Measurements from ENCODE around the gene DSP.

DSP gene, protein sequence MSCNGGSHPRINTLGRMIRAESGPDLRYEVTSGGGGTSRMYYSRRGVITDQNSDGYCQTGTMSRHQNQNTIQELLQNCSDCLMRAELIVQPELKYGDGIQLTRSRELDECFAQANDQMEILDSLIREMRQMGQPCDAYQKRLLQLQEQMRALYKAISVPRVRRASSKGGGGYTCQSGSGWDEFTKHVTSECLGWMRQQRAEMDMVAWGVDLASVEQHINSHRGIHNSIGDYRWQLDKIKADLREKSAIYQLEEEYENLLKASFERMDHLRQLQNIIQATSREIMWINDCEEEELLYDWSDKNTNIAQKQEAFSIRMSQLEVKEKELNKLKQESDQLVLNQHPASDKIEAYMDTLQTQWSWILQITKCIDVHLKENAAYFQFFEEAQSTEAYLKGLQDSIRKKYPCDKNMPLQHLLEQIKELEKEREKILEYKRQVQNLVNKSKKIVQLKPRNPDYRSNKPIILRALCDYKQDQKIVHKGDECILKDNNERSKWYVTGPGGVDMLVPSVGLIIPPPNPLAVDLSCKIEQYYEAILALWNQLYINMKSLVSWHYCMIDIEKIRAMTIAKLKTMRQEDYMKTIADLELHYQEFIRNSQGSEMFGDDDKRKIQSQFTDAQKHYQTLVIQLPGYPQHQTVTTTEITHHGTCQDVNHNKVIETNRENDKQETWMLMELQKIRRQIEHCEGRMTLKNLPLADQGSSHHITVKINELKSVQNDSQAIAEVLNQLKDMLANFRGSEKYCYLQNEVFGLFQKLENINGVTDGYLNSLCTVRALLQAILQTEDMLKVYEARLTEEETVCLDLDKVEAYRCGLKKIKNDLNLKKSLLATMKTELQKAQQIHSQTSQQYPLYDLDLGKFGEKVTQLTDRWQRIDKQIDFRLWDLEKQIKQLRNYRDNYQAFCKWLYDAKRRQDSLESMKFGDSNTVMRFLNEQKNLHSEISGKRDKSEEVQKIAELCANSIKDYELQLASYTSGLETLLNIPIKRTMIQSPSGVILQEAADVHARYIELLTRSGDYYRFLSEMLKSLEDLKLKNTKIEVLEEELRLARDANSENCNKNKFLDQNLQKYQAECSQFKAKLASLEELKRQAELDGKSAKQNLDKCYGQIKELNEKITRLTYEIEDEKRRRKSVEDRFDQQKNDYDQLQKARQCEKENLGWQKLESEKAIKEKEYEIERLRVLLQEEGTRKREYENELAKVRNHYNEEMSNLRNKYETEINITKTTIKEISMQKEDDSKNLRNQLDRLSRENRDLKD (N-terminal part only)

DNA sequence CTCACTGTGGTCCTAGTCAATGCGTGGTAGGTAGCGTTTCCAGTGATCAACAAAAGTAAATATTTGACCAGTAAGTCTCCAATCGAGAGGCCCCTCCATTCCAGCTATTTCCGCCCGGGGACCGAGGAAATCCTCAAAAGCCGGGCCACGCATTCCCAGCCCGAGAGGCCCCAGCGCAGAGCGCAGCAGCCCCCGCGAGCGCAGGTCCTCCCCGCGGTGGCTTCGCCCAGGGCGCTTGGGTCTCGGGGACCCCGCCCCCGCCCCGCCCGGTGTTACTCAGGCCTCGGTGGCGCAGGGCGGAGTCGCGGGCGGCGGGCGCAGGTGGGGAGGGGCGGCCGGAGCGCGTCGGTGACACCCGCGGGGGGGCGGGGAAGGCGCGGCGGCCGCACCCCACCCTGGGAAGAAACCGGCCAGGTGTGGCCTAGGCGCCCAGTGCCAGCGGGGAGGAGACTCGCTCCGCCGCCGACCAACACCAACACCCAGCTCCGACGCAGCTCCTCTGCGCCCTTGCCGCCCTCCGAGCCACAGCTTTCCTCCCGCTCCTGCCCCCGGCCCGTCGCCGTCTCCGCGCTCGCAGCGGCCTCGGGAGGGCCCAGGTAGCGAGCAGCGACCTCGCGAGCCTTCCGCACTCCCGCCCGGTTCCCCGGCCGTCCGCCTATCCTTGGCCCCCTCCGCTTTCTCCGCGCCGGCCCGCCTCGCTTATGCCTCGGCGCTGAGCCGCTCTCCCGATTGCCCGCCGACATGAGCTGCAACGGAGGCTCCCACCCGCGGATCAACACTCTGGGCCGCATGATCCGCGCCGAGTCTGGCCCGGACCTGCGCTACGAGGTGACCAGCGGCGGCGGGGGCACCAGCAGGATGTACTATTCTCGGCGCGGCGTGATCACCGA, at the start of gene DSP:
Gene DSP, plus strand, starts transcription at position 497 of the 890 bp plus-strand sequence. Its CDS starts 245 bp downstream, at position 742.
- TF ChIP-seq, protein P1, sequence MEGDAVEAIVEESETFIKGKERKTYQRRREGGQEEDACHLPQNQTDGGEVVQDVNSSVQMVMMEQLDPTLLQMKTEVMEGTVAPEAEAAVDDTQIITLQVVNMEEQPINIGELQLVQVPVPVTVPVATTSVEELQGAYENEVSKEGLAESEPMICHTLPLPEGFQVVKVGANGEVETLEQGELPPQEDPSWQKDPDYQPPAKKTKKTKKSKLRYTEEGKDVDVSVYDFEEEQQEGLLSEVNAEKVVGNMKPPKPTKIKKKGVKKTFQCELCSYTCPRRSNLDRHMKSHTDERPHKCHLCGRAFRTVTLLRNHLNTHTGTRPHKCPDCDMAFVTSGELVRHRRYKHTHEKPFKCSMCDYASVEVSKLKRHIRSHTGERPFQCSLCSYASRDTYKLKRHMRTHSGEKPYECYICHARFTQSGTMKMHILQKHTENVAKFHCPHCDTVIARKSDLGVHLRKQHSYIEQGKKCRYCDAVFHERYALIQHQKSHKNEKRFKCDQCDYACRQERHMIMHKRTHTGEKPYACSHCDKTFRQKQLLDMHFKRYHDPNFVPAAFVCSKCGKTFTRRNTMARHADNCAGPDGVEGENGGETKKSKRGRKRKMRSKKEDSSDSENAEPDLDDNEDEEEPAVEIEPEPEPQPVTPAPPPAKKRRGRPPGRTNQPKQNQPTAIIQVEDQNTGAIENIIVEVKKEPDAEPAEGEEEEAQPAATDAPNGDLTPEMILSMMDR (conservative IDR thresholded peaks at IDR 0.05; ENCODE audit: low read depth): no peak
- POLR2A ChIA-PET (ENCODE audit: low non-redundant PET): interaction anchor here (0.5 to 1.4 kb wide), 8 partner anchors 9 to 131 kb away, joined by 3 to 26 read pairs (median 3); no protein-coding TSS in a partner anchor
- peak; percentile 79 for DNase-seq (ENCODE audit: low spot score)
- peak within 1 kb of the TSS; percentile 98 for H3K27ac ChIP-seq
- CTCF ChIA-PET: interaction anchor here (0.6 to 1.9 kb wide), 5 partner anchors 36 to 122 kb away, joined by 3 to 8 read pairs (median 5); no protein-coding TSS in a partner anchor

DNA sequence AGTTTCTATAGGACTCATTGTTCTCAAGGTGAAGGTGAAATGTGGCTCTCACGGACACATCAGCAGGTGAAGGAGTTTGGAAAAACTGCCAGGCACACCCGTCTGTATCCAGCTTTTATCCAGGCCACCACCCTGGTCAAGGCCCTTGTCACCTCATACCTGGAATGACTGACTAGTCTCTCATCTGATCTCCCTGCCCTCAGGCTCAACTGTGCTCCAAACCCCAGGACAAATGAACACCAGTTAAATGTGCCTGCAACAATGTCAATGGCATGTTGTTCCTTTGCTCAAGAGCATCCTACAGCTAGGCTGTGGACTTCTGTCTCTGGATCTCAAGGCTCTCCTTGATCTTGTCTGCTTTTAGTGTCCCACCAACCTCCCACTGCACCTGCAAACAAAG, 47.6 kb upstream of the DSP start:
- TF ChIP-seq, protein P1 (conservative IDR thresholded peaks at IDR 0.05; ENCODE audit: low read depth): no peak
- H3K27ac ChIP-seq: no peak overlapping the region
- DNase-seq (ENCODE audit: low spot score): no peak
- POLR2A ChIA-PET (ENCODE audit: low non-redundant PET): no interaction called here
- CTCF ChIA-PET: no interaction called here

DNA sequence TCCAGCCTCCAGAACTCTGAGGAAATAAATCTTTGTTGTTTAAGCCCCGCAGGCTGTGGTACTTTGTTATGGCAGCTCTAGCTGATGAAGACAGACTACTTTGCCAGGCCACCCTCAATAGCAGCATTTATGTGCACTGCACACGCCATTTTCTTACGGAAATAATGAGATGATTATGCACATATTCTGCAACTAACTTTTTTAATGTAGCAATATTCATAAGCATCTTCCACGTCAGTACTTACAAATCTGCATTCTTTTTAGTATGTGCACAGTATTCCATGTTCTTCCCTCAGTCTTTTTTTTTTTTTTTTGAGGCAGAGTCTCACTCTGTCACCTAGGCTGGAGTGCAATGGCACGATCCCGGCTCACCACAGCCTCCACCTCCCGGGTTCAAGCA, 46.8 kb upstream of the DSP start:
- no peak for DNase-seq (ENCODE audit: low spot score)
- TF ChIP-seq, protein P1 (conservative IDR thresholded peaks at IDR 0.05; ENCODE audit: low read depth): no peak
- no peak overlapping the region for H3K27ac ChIP-seq
- ChIA-PET CTCF (no interaction called here), POLR2A (ENCODE audit: low non-redundant PET) (no interaction called here)

DNA sequence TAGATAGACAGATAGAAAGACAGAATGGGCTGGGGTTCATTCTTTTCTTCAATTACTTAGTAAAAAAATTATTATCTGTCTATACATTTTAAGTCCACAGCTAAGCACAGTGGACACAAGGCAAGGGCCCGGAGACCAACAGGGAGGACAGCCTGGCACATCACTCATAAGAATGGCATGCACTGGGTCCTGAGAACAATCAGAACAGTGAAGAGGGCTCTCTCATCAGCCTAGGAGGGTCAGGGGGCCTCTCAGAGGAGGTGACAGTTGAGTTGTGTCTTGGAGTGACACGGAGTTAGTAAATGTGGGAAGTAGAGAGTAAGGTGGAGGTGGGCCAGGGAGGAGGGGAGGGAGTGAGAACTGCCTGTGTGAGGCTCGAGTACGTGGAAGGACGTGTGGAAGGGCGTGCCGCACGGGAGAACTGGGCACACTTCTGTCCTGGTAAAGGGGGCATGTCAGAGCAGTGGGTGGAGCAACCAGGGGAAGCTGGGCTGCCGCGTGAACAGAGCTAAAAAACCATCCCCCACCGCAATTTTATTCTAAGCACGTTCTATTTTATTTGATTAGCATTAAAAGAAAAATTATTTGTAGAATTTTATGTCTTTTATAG, 45.1 kb upstream of the DSP start:
- peak overlapping the region; percentile 43 for H3K27ac ChIP-seq
- TF ChIP-seq, protein P1 (conservative IDR thresholded peaks at IDR 0.05; ENCODE audit: low read depth): no peak
- DNase-seq (ENCODE audit: low spot score): no peak
- POLR2A ChIA-PET (ENCODE audit: low non-redundant PET): no interaction called here
- CTCF ChIA-PET: interaction anchor here (0.6 kb wide), 1 partner anchor 45 kb away, joined by 6 read pairs; the partner anchor contains the start of gene DSP

DNA sequence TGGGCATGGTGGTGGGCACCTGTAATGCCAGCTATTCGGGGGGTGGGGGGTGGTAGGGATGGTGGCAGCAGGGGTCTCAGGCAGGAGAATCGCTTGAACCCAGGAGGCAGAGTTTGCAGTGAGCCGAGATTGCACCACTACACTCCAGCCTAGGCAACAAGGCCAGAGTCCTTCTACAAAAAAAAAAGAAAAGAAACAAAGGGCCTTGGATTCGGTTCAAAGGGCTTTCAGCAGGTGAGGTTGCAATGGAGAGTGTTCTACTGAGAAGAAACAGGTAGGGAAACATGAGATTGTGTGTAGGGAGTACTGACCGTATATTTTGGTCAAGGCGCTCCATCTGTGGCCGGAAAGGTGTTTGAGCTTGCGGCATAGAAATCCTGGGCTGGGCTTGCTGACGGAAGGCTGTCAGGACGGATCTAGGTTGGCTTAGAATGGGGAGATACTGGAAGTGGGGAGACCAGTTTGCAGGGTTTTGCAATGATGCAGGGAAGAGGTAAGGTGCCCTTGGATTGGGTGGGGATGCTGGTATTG, 40.7 kb upstream of the DSP start:
- H3K27ac ChIP-seq: peak overlapping the region; percentile 15; the same call in 1 of the 2 replicates
- CTCF ChIA-PET: no interaction called here
- no peak for DNase-seq (ENCODE audit: low spot score)
- TF ChIP-seq, protein P1 (conservative IDR thresholded peaks at IDR 0.05; ENCODE audit: low read depth): no peak
- POLR2A ChIA-PET (ENCODE audit: low non-redundant PET): no interaction called here

Data from RWPE1 (cell line).